Natural killer cell (primary cell): ENCODE data around the gene TAF3. TPM values are rescaled to one million over a fixed set of nuclear protein-coding genes. Genes with fewer than 3 reads are reported as not detected.

Experiments used
- ATAC-seq, 3 donors: fragments of 150-1000 bp in 2 of 3; fragments of 200-7000 bp in 1 of 3; cut with Tn5 transposase; 1 replicate in 1 of 3; 2 replicates in 2 of 3; pipeline ENCODE4 v1.10.0; 2021; ENCODE audit warnings: mild to moderate bottlenecking in 2 of 3, moderate library complexity in 2 of 3
- DNase-seq, 2 donors: peaks; one replicate each; pipeline versions ENCODE4 v3.0.0 to v3.0.0-alpha.2; 2013 to 2021; ENCODE audit warnings: mixed read lengths in 1 of 2
- H3K27ac ChIP-seq: one replicate; pipeline ENCODE4 v1.5.1; 2013; ENCODE audit warnings: mild to moderate bottlenecking, low read length
- H3K27me3 ChIP-seq: one replicate; pipeline ENCODE4 v1.6.1; 2013; ENCODE audit warnings: low read length; ENCODE audit not compliant: control insufficient read depth, insufficient read depth
- H3K36me3 ChIP-seq: one replicate; pipeline ENCODE4 v1.6.1; 2013; ENCODE audit warnings: low read length; ENCODE audit not compliant: control insufficient read depth, insufficient read depth
- H3K4me1 ChIP-seq: one replicate; pipeline ENCODE4 v1.6.1; 2013; ENCODE audit warnings: low read length; ENCODE audit not compliant: control insufficient read depth, insufficient read depth
- H3K4me3 ChIP-seq: one replicate; pipeline ENCODE4 v1.5.1; 2013; ENCODE audit warnings: low read length
- H3K9me3 ChIP-seq: one replicate; pipeline ENCODE4 v1.6.1; 2013; ENCODE audit warnings: low read length; ENCODE audit not compliant: control insufficient read depth, insufficient read depth
- H3K27ac Mint-ChIP-seq, 2 donors: one replicate each; pipeline ENCODE4 v1.8.0; 2022; ENCODE audit warnings: mild to moderate bottlenecking in 2 of 2, mixed read lengths in 2 of 2, moderate library complexity in 1 of 2
- H3K27me3 Mint-ChIP-seq, 2 donors: one replicate each; pipeline ENCODE4 v1.8.0; 2022; ENCODE audit warnings: low read depth in 2 of 2, mixed read lengths in 2 of 2
- H3K36me3 Mint-ChIP-seq: one replicate; pipeline ENCODE4 v1.8.0; 2022; ENCODE audit warnings: mixed read lengths
- H3K4me1 Mint-ChIP-seq, 2 donors: one replicate each; pipeline ENCODE4 v1.8.0; 2022; ENCODE audit warnings: mixed read lengths in 2 of 2
- H3K4me3 Mint-ChIP-seq: one replicate; pipeline ENCODE4 v1.8.0; 2022; ENCODE audit warnings: mild to moderate bottlenecking, moderate library complexity, mixed read lengths
- H3K9me3 Mint-ChIP-seq, 2 donors: one replicate each; pipeline ENCODE4 v1.8.0; 2022; ENCODE audit warnings: mixed read lengths in 2 of 2
- CTCF ChIP-seq: fragments of 200-600 bp; IDR thresholded peaks from one replicate; pipeline ENCODE4 v1.8.0; 2022; ENCODE audit warnings: antibody characterized with exemption
- WGBS: methylation state at CpG from one replicate; pipeline ENCODE4 v1.1.7; 2013; ENCODE audit warnings: missing lambda C conversion rate; ENCODE audit not compliant: insufficient coverage; 5-methylcytosine and 5-hydroxymethylcytosine counted together
- intact Hi-C: fragments of 100-400 bp; cut with micrococcal nuclease; formaldehyde crosslinking; loops from one replicate; pipeline ENCODE4 v1.14.2; 2022
- total RNA-seq, 4 donors: library from RNA; stranded (reverse); fragments of 120-200 nt in 1 of 4; gene quantifications; one replicate each; pipeline versions ENCODE4 v1.2.3 to v1.2.4, GENCODE V29; 2013 to 2022

The TAF3 gene
- total RNA-seq, 3 donors from 2014 or later (not counting 1 experiment from before 2014, with no cell fraction given), result 14.5 to 17.0 (median 15.6) TPM

- 62% methylated on average over 15 of the region's 15 CpGs for WGBS
- Mint-ChIP-seq H3K4me3 (peak overlapping the region; percentile 98), H3K4me1 (peaks cover 81 to 84% of the 10 kb centered on the region in 2 donors), H3K27me3 (peaks cover 6 to 7% of the 10 kb centered on the region in 2 donors), H3K9me3 (no peaks in the 10 kb centered on the region), H3K36me3 (no peaks in the 10 kb centered on the region), H3K27ac (peak overlapping the region; percentile 86 to 98)
- no peak for TF ChIP-seq CTCF
- Histone ChIP-seq H3K27me3 (peaks cover 5% of the 10 kb centered on the region), H3K4me3 (peak overlapping the region; percentile 94), H3K27ac (peak overlapping the region; percentile 94), H3K36me3 (peaks cover 14% of the 10 kb centered on the region), H3K4me1 (peaks cover 68% of the 10 kb centered on the region), H3K9me3 (no peaks in the 10 kb centered on the region)
- DNase-seq (peak in 1 of 2 donors; percentile 29), ATAC-seq (no peak)
- intact Hi-C loops, result loop anchor here (1.0 kb wide), 1 partner anchor 126 kb away; no protein-coding TSS in a partner anchor
These were observed 239.4 kb downstream of the TAF3 start for GRCh38 chr10:8057636-8058273.

GRCh38 chr10:8058274-8059111 lies 240.2 kb downstream of the TAF3 start:
- no peaks in the 10 kb centered on the region for H3K27me3 ChIP-seq
- no peak for TF ChIP-seq CTCF
- 92% methylated on average over 45 of the region's 45 CpGs for WGBS
- Mint-ChIP-seq H3K4me1 (peaks cover 82 to 85% of the 10 kb centered on the region in 2 donors), H3K36me3 (no peaks in the 10 kb centered on the region), H3K27ac (peak overlapping the region; percentile 86 to 98), H3K4me3 (peak overlapping the region; percentile 98), H3K9me3 (no peaks in the 10 kb centered on the region), H3K27me3 (no peaks in the 10 kb centered on the region)
- peak overlapping the region; percentile 94 for H3K27ac ChIP-seq
- H3K4me3 ChIP-seq, result no peak overlapping the region
- no peak for DNase-seq
- H3K9me3 ChIP-seq, result no peaks in the 10 kb centered on the region
- ATAC-seq, result no peak
- H3K36me3 ChIP-seq, result peaks cover 21% of the 10 kb centered on the region
- intact Hi-C loops, result no loop called here
- H3K4me1 ChIP-seq, result peaks cover 70% of the 10 kb centered on the region

- no peak for TF ChIP-seq CTCF
- peaks cover 30% of the 10 kb centered on the region for H3K36me3 ChIP-seq
- Mint-ChIP-seq H3K27me3 (no peaks in the 10 kb centered on the region), H3K27ac (peak overlapping the region; percentile 86 to 98), H3K9me3 (no peaks in the 10 kb centered on the region), H3K4me3 (peak overlapping the region; percentile 96), H3K36me3 (peaks cover 5% of the 10 kb centered on the region), H3K4me1 (peaks cover 82 to 83% of the 10 kb centered on the region in 2 donors)
- no peaks in the 10 kb centered on the region for H3K9me3 ChIP-seq
- peaks cover 69% of the 10 kb centered on the region for H3K4me1 ChIP-seq
- DNase-seq (peak in 1 of 2 donors; percentile 62), ATAC-seq (no peak)
- WGBS, result 53% methylated on average over 15 of the region's 16 CpGs
- H3K27me3 ChIP-seq, result no peaks in the 10 kb centered on the region
- peak overlapping the region; percentile 83 for H3K27ac ChIP-seq
- intact Hi-C loops, result no loop called here
- peak overlapping the region; percentile 29 for H3K4me3 ChIP-seq
These were observed 241.1 kb downstream of the TAF3 start for GRCh38 chr10:8059191-8059936.
